HEK293 (cell line): Measurements from ENCODE around the gene EYS.

Experiments
- CTCF ChIA-PET: fragments of 350-600 bp; formaldehyde crosslinking; extraction: SDS; loops from one replicate; lab custom pipeline; 2021; ENCODE audit warnings: antibody characterized with exemption; lab: Yijun Ruan, JAX
- POLR2A ChIA-PET: fragments of 300-600 bp; formaldehyde crosslinking; extraction: SDS; loops from one replicate; lab custom pipeline; 2020; ENCODE audit warnings: antibody characterized with exemption, inconsistent platforms; lab: Yijun Ruan, JAX
- H3K27ac ChIP-seq: fragments of 200-500 bp; sonication (Bioruptor generic); 2 replicates; pipeline ENCODE4 v1.5.1; 2014; ENCODE audit warnings: low read depth, low read length, control low read depth, inconsistent platforms; ENCODE audit errors: extremely low read depth
- H3K36me3 ChIP-seq, 2 experiments: fragments of 200-500 bp in 1 of 2; sonication (Bioruptor generic) in 1 of 2; 1 replicate in 1 of 2; 2 replicates in 1 of 2; pipeline ENCODE4 v1.5.1; 2014 to 2017; ENCODE audit warnings: inconsistent platforms in 2 of 2, low read length in 2 of 2; ENCODE audit not compliant: control insufficient read depth in 2 of 2, insufficient read depth in 1 of 2
- H3K4me1 ChIP-seq: fragments of 200-500 bp; sonication (Bioruptor generic); 2 replicates; pipeline ENCODE4 v1.5.1; 2014; ENCODE audit warnings: mild to moderate bottlenecking, low read length, inconsistent platforms; ENCODE audit not compliant: control insufficient read depth, insufficient read depth
- H3K4me3 ChIP-seq: 2 replicates; pipeline ENCODE4 v1.5.1; 2011; ENCODE audit warnings: low read depth, mild to moderate bottlenecking, control low read depth, low read length, moderate library complexity
- H3K9me3 ChIP-seq: fragments of 200-500 bp; sonication (Bioruptor generic); 2 replicates; pipeline ENCODE4 v1.5.1; 2014; ENCODE audit warnings: low read depth, low read length, inconsistent platforms; ENCODE audit not compliant: control insufficient read depth, insufficient read depth
- BCL11A ChIP-seq: fragments of 450-650 bp; formaldehyde crosslinking; IDR thresholded peaks from 2 replicates; pipeline ENCODE4 v1.5.1; 2016; ENCODE audit warnings: low read depth, missing biosample characterization, missing genetic modification characterization
- KLF16 ChIP-seq: fragments of 450-650 bp; formaldehyde crosslinking; IDR thresholded peaks from 2 replicates; pipeline ENCODE4 v1.5.1; 2017; ENCODE audit warnings: missing biosample characterization, missing genetic modification characterization
- KLF8 ChIP-seq: fragments of 450-650 bp; formaldehyde crosslinking; IDR thresholded peaks from 2 replicates; pipeline ENCODE4 v1.5.1; 2016; ENCODE audit warnings: missing biosample characterization, missing genetic modification characterization
- KLF9 ChIP-seq: fragments of 450-650 bp; formaldehyde crosslinking; IDR thresholded peaks from 2 replicates; pipeline ENCODE4 v1.5.1; 2016; ENCODE audit warnings: missing biosample characterization, missing genetic modification characterization, low read depth
- PRDM1 ChIP-seq: fragments of 450-650 bp; formaldehyde crosslinking; IDR thresholded peaks from 2 replicates; pipeline ENCODE4; 2016; ENCODE audit warnings: missing biosample characterization, missing genetic modification characterization
- PRDM4 ChIP-seq: fragments of 450-650 bp; formaldehyde crosslinking; IDR thresholded peaks from 2 replicates; pipeline ENCODE4 v1.5.1; 2017; ENCODE audit warnings: missing biosample characterization, missing genetic modification characterization
- RBAK ChIP-seq: fragments of 450-650 bp; formaldehyde crosslinking; IDR thresholded peaks from 2 replicates; pipeline ENCODE4 v1.5.1; 2016; ENCODE audit warnings: missing biosample characterization, missing genetic modification characterization
- SP7 ChIP-seq: fragments of 450-650 bp; formaldehyde crosslinking; IDR thresholded peaks from 2 replicates; pipeline ENCODE4 v1.5.1; 2016; ENCODE audit warnings: missing biosample characterization, missing genetic modification characterization
- TRIM28 ChIP-seq: IDR thresholded peaks from 2 replicates; pipeline ENCODE4 v1.6.1; 2011; ENCODE audit warnings: low read length, control low read depth, borderline replicate concordance
- ZBTB1 ChIP-seq: fragments of 450-650 bp; formaldehyde crosslinking; IDR thresholded peaks from 2 replicates; pipeline ENCODE4 v1.5.1; 2016; ENCODE audit warnings: missing biosample characterization, missing genetic modification characterization
- ZFP37 ChIP-seq: fragments of 450-650 bp; formaldehyde crosslinking; IDR thresholded peaks from 2 replicates; pipeline ENCODE4 v1.5.1; 2016; ENCODE audit warnings: missing biosample characterization, missing genetic modification characterization
- ZNF2 ChIP-seq: fragments of 450-650 bp; formaldehyde crosslinking; IDR thresholded peaks from 2 replicates; pipeline ENCODE4 v1.5.1; 2016; ENCODE audit warnings: missing biosample characterization, missing genetic modification characterization
- ZNF391 ChIP-seq: fragments of 450-650 bp; formaldehyde crosslinking; IDR thresholded peaks from 2 replicates; pipeline ENCODE4 v1.5.1; 2016; ENCODE audit warnings: low read depth, missing biosample characterization, missing genetic modification characterization, borderline replicate concordance
- ZNF416 ChIP-seq: fragments of 450-650 bp; formaldehyde crosslinking; IDR thresholded peaks from 2 replicates; pipeline ENCODE4 v1.5.1; 2016; ENCODE audit warnings: missing biosample characterization, missing genetic modification characterization
- ZNF473 ChIP-seq: fragments of 450-650 bp; formaldehyde crosslinking; IDR thresholded peaks from 2 replicates; pipeline ENCODE4 v1.5.1; 2017; ENCODE audit warnings: missing biosample characterization, missing genetic modification characterization
- ZNF518A ChIP-seq: fragments of 450-650 bp; formaldehyde crosslinking; conservative IDR thresholded peaks from 2 replicates; pipeline ENCODE4 v1.5.1; 2016; ENCODE audit warnings: low read depth, missing biosample characterization, missing genetic modification characterization
- ZNF558 ChIP-seq: fragments of 450-650 bp; formaldehyde crosslinking; IDR thresholded peaks from 2 replicates; pipeline ENCODE4 v1.5.1; 2016; ENCODE audit warnings: missing biosample characterization, missing genetic modification characterization
- ZNF654 ChIP-seq: fragments of 450-650 bp; formaldehyde crosslinking; IDR thresholded peaks from 2 replicates; pipeline ENCODE4 v1.5.1; 2016; ENCODE audit warnings: low read depth, missing biosample characterization, missing genetic modification characterization
- ZNF664 ChIP-seq: fragments of 450-650 bp; formaldehyde crosslinking; IDR thresholded peaks from 2 replicates; pipeline ENCODE4 v1.5.1; 2016; ENCODE audit warnings: missing biosample characterization, missing genetic modification characterization
- ZNF692 ChIP-seq: fragments of 450-650 bp; formaldehyde crosslinking; IDR thresholded peaks from 2 replicates; pipeline ENCODE4 v1.5.1; 2016; ENCODE audit warnings: missing biosample characterization, missing genetic modification characterization
- ZNF777 ChIP-seq: fragments of 450-650 bp; formaldehyde crosslinking; IDR thresholded peaks from 2 replicates; pipeline ENCODE4 v1.5.1; 2017; ENCODE audit warnings: missing biosample characterization, missing genetic modification characterization, borderline replicate concordance
- ZNF791 ChIP-seq: fragments of 450-650 bp; formaldehyde crosslinking; IDR thresholded peaks from 2 replicates; pipeline ENCODE4 v1.5.1; 2016; ENCODE audit warnings: missing biosample characterization, missing genetic modification characterization
- ZNF837 ChIP-seq: fragments of 450-650 bp; formaldehyde crosslinking; IDR thresholded peaks from 2 replicates; pipeline ENCODE4 v1.5.1; 2016; ENCODE audit warnings: missing biosample characterization, missing genetic modification characterization
- TF ChIP-seq, protein P1 (sequence below): fragments of 450-650 bp; formaldehyde crosslinking; IDR thresholded peaks from 2 replicates; pipeline ENCODE4 v1.5.1; 2017; ENCODE audit warnings: missing biosample characterization, mild to moderate bottlenecking, missing genetic modification characterization, moderate library complexity
- TF ChIP-seq, protein P2 (sequence below): fragments of 450-650 bp; IDR thresholded peaks from 2 replicates; pipeline ENCODE4 v1.5.1; 2018; ENCODE audit warnings: missing biosample characterization, missing genetic modification characterization

EYS gene

DNA sequence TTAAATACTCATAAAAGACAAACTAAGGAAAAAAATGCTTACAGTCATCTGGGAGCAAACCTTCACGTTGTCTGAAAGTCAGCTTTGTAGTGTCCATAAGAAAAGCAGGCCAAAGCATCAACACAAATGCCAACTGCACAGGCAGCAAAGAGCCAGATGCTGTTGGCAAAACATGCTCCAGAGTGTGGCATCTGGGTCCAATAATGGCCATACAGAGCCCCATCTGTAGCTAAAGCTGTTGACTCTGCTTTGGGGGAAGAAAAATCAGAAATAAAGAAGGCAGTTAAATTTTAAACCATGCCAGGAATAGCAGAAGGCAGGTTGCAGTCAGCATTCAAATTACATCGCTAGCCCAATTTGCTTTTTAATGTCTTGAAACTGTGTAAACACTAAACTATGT is 776.3 kb downstream of the EYS start (continued):
- TF ChIP-seq ZNF654 (tag by site-specific recombination) (no peak), ZNF558 (tag by site-specific recombination) (no peak), ZNF416 (tag by site-specific recombination) (no peak), PRDM1 (no peak), ZNF664 (tag by site-specific recombination) (no peak), ZNF837 (tag by site-specific recombination) (no peak), KLF16 (tag by site-specific recombination) (no peak)
- TF ChIP-seq, protein P1, sequence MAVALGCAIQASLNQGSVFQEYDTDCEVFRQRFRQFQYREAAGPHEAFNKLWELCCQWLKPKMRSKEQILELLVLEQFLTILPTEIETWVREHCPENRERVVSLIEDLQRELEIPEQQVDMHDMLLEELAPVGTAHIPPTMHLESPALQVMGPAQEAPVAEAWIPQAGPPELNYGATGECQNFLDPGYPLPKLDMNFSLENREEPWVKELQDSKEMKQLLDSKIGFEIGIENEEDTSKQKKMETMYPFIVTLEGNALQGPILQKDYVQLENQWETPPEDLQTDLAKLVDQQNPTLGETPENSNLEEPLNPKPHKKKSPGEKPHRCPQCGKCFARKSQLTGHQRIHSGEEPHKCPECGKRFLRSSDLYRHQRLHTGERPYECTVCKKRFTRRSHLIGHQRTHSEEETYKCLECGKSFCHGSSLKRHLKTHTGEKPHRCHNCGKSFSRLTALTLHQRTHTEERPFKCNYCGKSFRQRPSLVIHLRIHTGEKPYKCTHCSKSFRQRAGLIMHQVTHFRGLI (tag by site-specific recombination): no peak

GRCh38 chr6:64926051-64926450 is 781.0 kb downstream of the EYS start:
- Histone ChIP-seq H3K4me3 (no peak overlapping the region), H3K27ac (no peak overlapping the region), H3K9me3 (no peaks in the 10 kb centered on the region), H3K4me1 (no peaks in the 10 kb centered on the region), H3K36me3 (no peaks in the 10 kb centered on the region)
- TF ChIP-seq, protein P2, sequence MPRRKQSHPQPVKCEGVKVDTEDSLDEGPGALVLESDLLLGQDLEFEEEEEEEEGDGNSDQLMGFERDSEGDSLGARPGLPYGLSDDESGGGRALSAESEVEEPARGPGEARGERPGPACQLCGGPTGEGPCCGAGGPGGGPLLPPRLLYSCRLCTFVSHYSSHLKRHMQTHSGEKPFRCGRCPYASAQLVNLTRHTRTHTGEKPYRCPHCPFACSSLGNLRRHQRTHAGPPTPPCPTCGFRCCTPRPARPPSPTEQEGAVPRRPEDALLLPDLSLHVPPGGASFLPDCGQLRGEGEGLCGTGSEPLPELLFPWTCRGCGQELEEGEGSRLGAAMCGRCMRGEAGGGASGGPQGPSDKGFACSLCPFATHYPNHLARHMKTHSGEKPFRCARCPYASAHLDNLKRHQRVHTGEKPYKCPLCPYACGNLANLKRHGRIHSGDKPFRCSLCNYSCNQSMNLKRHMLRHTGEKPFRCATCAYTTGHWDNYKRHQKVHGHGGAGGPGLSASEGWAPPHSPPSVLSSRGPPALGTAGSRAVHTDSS: no peak
- no peak for TF ChIP-seq ZNF2 (tag by site-specific recombination)
- TF ChIP-seq SP7: no peak
- TF ChIP-seq KLF9 (tag by site-specific recombination): no peak
- no peak for TF ChIP-seq ZNF473 (tag by site-specific recombination)
- no peak for TF ChIP-seq PRDM4
- TF ChIP-seq ZNF791 (tag by site-specific recombination): no peak
- TF ChIP-seq ZNF692 (tag by site-specific recombination): no peak
- TF ChIP-seq ZNF391: no peak
- no peak for TF ChIP-seq ZFP37 (tag by site-specific recombination)
- TF ChIP-seq TRIM28: no peak
- no peak for TF ChIP-seq ZNF518A
- no peak for TF ChIP-seq ZNF777 (tag by site-specific recombination)
- TF ChIP-seq BCL11A (tag by site-specific recombination): no peak
- no peak for TF ChIP-seq ZBTB1 (tag by site-specific recombination)
- TF ChIP-seq RBAK (tag by site-specific recombination): no peak
- TF ChIP-seq KLF8 (tag by site-specific recombination): no peak
- CTCF ChIA-PET: no interaction called here
- POLR2A ChIA-PET: no interaction called here
